GM23248 (cell line): Measurements from ENCODE around the gene P2RY2. TPM values are rescaled to one million over a fixed set of nuclear protein-coding genes. Genes with fewer than 3 reads are reported as not detected.

Source experiments
- DNase-seq: peaks from one replicate; pipeline ENCODE4 v3.0.0-alpha.2; 2015
- H2AFZ ChIP-seq: fragments of 200-600 bp; sonication (generic); 2 replicates; pipeline ENCODE4 v1.6.1; 2016; ENCODE audit warnings: antibody characterized with exemption
- H3F3A ChIP-seq: fragments of 200-600 bp; sonication (generic); 2 replicates; pipeline ENCODE4 v1.6.1; 2016; ENCODE audit warnings: mild to moderate bottlenecking, antibody characterized with exemption, mixed run types; ENCODE audit not compliant: insufficient read depth
- H3K27ac ChIP-seq: fragments of 200-600 bp; sonication (generic); 2 replicates; pipeline ENCODE4 v1.5.1; 2016; ENCODE audit warnings: mild to moderate bottlenecking
- H3K27me3 ChIP-seq: fragments of 200-600 bp; sonication (generic); replicated peaks from 2 replicates; pipeline ENCODE4 v1.6.1; 2016; ENCODE audit warnings: mild to moderate bottlenecking; ENCODE audit not compliant: insufficient read depth
- H3K36me3 ChIP-seq: fragments of 200-600 bp; sonication (generic); 2 replicates; pipeline ENCODE4 v1.6.1; 2016; ENCODE audit warnings: low read depth, mild to moderate bottlenecking
- H3K4me1 ChIP-seq: fragments of 200-600 bp; sonication (generic); 2 replicates; pipeline ENCODE4 v1.6.1; 2016; ENCODE audit warnings: mild to moderate bottlenecking; ENCODE audit not compliant: insufficient read depth
- H3K4me2 ChIP-seq: fragments of 200-600 bp; sonication (generic); one replicate; pipeline ENCODE4 v1.6.1; 2016; ENCODE audit warnings: mild to moderate bottlenecking; ENCODE audit not compliant: unreplicated experiment
- H3K4me3 ChIP-seq: fragments of 200-600 bp; sonication (generic); 2 replicates; pipeline ENCODE4 v1.5.1; 2016; ENCODE audit warnings: mild to moderate bottlenecking
- H3K79me2 ChIP-seq: fragments of 200-600 bp; sonication (generic); 2 replicates; pipeline ENCODE4 v1.6.1; 2016; ENCODE audit warnings: mild to moderate bottlenecking; ENCODE audit not compliant: insufficient read depth
- H3K9ac ChIP-seq: fragments of 200-600 bp; sonication (generic); 2 replicates; pipeline ENCODE4 v1.6.1; 2016; ENCODE audit warnings: mild to moderate bottlenecking
- H3K9me2 ChIP-seq: fragments of 200-600 bp; sonication (generic); 2 replicates; pipeline ENCODE4 v1.6.1; 2016; ENCODE audit warnings: mixed run types, mild to moderate bottlenecking, moderate library complexity; ENCODE audit not compliant: insufficient read depth
- H3K9me3 ChIP-seq: fragments of 200-600 bp; sonication (generic); one replicate; pipeline ENCODE4 v1.6.1; 2017; ENCODE audit warnings: low read depth
- H4K20me1 ChIP-seq: fragments of 200-600 bp; sonication (generic); 2 replicates; pipeline ENCODE4 v1.6.0; 2016; ENCODE audit not compliant: insufficient read depth
- EZH2 ChIP-seq: fragments of 200-600 bp; sonication (generic); IDR thresholded peaks from 2 replicates; pipeline ENCODE4 v1.6.1; 2018; ENCODE audit warnings: antibody characterized with exemption, mild to moderate bottlenecking; ENCODE audit not compliant: insufficient read depth, poor library complexity, severe bottlenecking
- EZH2phosphoT487 ChIP-seq: fragments of 200-600 bp; sonication (generic); IDR thresholded peaks from 2 replicates; pipeline ENCODE4 v1.6.1; 2018; ENCODE audit warnings: antibody characterized with exemption, moderate library complexity, mild to moderate bottlenecking, low read depth; ENCODE audit not compliant: insufficient read depth
- WGBS, 2 experiments: methylation state at CpG; one replicate each; pipeline ENCODE4 v1.1.6; 2015 to 2017; ENCODE audit warnings: low lambda C conversion rate in 2 of 2, low coverage in 1 of 2; ENCODE audit errors: missing lambda C conversion rate in 2 of 2; 5-methylcytosine and 5-hydroxymethylcytosine counted together
- in situ Hi-C: fragments of 300-500 bp; cut with MboI; formaldehyde crosslinking; loops from 2 replicates; pipeline ENCODE4 v1.15.0; 2020
- polyA plus RNA-seq: library from polyadenylated mRNA; unstranded; fragments of >200 nt; fragmentation: Nextera tagmentation; extraction: Ambion mirVana; gene quantifications from 2 replicates; pipeline ENCODE4 v1.2.1, GENCODE V29; 2016
- total RNA-seq: library from RNA; depleted of rRNA; stranded (reverse); fragments of >200 nt; shearing (Covaris generic); gene quantifications from 2 replicates; pipeline ENCODE4 v1.2.3, GENCODE V29; 2014

The P2RY2 gene
- total and polyA plus RNA-seq, 2 experiments from 2014 or later: not detected

DNA sequence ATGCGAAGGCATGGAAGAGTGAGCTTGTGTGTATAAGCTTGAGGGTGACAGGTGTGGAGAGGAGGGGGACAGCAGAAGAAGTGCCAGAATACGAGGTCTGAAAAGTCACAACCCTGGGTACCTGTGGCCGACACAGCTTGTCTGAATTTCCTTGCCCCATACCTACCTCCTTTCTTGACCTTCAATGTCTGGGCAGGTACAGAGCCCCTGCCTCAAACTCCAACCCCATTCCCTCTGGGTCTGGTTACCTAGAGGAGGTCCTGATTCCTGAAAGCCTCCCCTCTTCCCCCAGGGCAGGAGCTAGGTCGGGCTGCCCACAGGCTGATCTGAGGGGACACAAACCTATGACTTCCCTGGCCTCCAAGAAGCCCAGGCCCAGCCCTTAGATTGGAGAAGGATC lies 39.4 kb upstream of the P2RY2 start:
- no peaks in the 10 kb centered on the region for H3K36me3 ChIP-seq
- TF ChIP-seq EZH2phosphoT487: no peak
- no peak for TF ChIP-seq EZH2

DNA sequence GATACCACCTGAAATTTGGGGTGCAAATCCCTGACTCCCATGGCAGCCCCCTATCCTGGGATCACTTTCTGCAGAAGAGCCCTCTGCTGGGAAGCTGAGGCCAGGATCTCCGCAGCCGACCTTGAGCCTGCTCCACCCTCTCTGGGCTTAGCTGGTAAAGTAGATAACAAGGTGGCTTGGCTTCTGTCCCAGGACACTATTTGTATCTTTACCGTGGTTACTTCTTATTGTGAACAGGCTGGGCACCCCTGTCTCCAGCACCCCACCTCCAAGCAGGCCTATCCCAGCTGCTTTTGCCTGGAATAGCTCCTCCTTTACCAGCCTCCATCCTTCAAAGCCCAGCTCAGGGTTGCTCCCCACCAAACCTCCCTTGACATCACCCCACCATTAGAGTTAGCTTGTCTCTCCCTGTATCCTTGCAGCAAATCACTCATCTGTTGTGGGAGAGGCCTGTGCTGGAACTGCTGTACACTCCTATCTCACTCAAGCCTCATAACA lies 35.2 kb upstream of the P2RY2 start:
- H3K27ac ChIP-seq: no peak overlapping the region
- peaks cover 24% of the 10 kb centered on the region; the same call in 1 of the 2 replicates for H3F3A ChIP-seq
- no peak overlapping the region for H2AFZ ChIP-seq
- TF ChIP-seq EZH2phosphoT487: no peak
- no peak for TF ChIP-seq EZH2
- no peaks in the 10 kb centered on the region for H3K79me2 ChIP-seq
- in situ Hi-C loops: loop anchor here (10.0 kb wide), 1 partner anchor 102 kb away; no protein-coding TSS in a partner anchor
- 64 to 69% methylated on average over 3 of the region's 3 CpGs for WGBS, 2 experiments
- H3K4me3 ChIP-seq: no peak overlapping the region
- H3K9ac ChIP-seq: no peak overlapping the region
- H3K4me1 ChIP-seq: peaks cover 15% of the 10 kb centered on the region
- H3K9me2 ChIP-seq: no peaks in the 10 kb centered on the region
- DNase-seq: no peak
- H3K36me3 ChIP-seq: no peaks in the 10 kb centered on the region
- no peaks in the 10 kb centered on the region for H4K20me1 ChIP-seq
- no peak overlapping the region for H3K4me2 ChIP-seq
- no peaks in the 10 kb centered on the region for H3K27me3 ChIP-seq
- no peaks in the 10 kb centered on the region for H3K9me3 ChIP-seq

More for the DNA sequence above, 39.4 kb upstream of the P2RY2 start:
- H3K4me3 ChIP-seq: no peak overlapping the region
- H3K27ac ChIP-seq: no peak overlapping the region
- H3K9me3 ChIP-seq: no peaks in the 10 kb centered on the region
- no peaks in the 10 kb centered on the region for H3K9me2 ChIP-seq
- no peak overlapping the region for H3K4me2 ChIP-seq
- 66% methylated on average over 4 of the region's 4 CpGs for WGBS, 2 experiments
- no peak for DNase-seq
- no peak overlapping the region for H2AFZ ChIP-seq
- H3K9ac ChIP-seq: no peak overlapping the region
- no peaks in the 10 kb centered on the region for H3K79me2 ChIP-seq
- H3F3A ChIP-seq: no peaks in the 10 kb centered on the region
- peaks cover 7% of the 10 kb centered on the region for H3K4me1 ChIP-seq
- no peaks in the 10 kb centered on the region for H4K20me1 ChIP-seq
- H3K27me3 ChIP-seq: no peaks in the 10 kb centered on the region
- in situ Hi-C loops: loop anchor here (10.0 kb wide), 1 partner anchor 344 kb away; no protein-coding TSS in a partner anchor

GRCh38 chr11:73184953-73185671 lies 33.0 kb upstream of the P2RY2 start:
- Histone ChIP-seq H3F3A (peaks cover 24% of the 10 kb centered on the region; the same call in 1 of the 2 replicates), H2AFZ (peak overlapping the region; percentile 48), H3K4me3 (no peak overlapping the region), H3K9me2 (no peaks in the 10 kb centered on the region), H3K4me1 (peaks cover 15% of the 10 kb centered on the region), H3K79me2 (no peaks in the 10 kb centered on the region), H3K36me3 (no peaks in the 10 kb centered on the region), H3K4me2 (peak overlapping the region; percentile 67), H3K27me3 (no peaks in the 10 kb centered on the region), H3K9me3 (no peaks in the 10 kb centered on the region), H4K20me1 (no peaks in the 10 kb centered on the region), H3K27ac (peak overlapping the region; percentile 72), H3K9ac (peak overlapping the region; percentile 48)
- no peak for TF ChIP-seq EZH2phosphoT487
- TF ChIP-seq EZH2: no peak
- 33 to 34% methylated on average over 18 of the region's 18 CpGs for WGBS, 2 experiments
- in situ Hi-C loops: loop anchor here (10.0 kb wide), 1 partner anchor 100 kb away; no protein-coding TSS in a partner anchor
- peak; percentile 88 for DNase-seq

DNA sequence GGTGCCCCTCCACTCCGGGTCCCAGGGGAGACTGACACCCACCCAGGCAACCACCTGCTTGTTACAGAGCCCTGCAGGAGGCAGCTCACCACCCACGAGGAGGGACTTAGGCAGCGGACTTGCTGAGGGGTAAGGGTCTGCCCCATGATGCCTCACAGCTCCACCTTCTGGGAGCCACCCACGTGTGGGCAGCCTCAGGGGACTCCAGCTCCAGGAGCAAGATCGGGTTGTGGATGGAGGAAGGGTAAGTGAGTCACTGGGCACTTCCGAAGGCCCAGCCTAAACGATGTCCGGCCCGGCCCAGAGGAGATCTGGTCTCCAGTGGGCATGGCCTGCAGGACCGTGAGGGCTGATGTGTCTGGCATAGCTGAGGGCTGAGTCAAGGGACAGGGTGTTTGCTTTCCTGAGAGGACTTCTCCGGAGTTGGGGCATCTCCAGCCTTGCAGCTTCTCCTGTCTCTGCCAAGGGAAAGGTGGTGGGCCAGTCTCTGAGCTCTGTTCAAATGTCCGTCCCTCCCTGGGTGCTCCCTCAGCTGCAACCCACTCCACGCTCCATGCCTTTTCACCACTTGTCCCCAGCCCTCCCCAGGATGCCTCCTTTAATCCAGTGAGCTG lies 32.3 kb upstream of the P2RY2 start:
- no peaks in the 10 kb centered on the region for H3K79me2 ChIP-seq
- no peaks in the 10 kb centered on the region for H3K9me3 ChIP-seq
- H2AFZ ChIP-seq: peak overlapping the region; percentile 72
- peaks cover 15% of the 10 kb centered on the region for H3K4me1 ChIP-seq
- H3K4me3 ChIP-seq: no peak overlapping the region
- H3K27me3 ChIP-seq: no peaks in the 10 kb centered on the region
- H4K20me1 ChIP-seq: no peaks in the 10 kb centered on the region
- no peaks in the 10 kb centered on the region for H3K36me3 ChIP-seq
- H3K9me2 ChIP-seq: no peaks in the 10 kb centered on the region
- 30 to 31% methylated on average over 13 of the region's 13 CpGs for WGBS, 2 experiments
- H3K4me2 ChIP-seq: peak overlapping the region; percentile 67
- in situ Hi-C loops: loop anchor here (10.0 kb wide), 1 partner anchor 99 kb away; no protein-coding TSS in a partner anchor
- peak overlapping the region; percentile 72 for H3K27ac ChIP-seq
- peak overlapping the region; percentile 48 for H3K9ac ChIP-seq
- TF ChIP-seq EZH2 (no peak), EZH2phosphoT487 (no peak)
- H3F3A ChIP-seq: peaks cover 24% of the 10 kb centered on the region; the same call in 1 of the 2 replicates
- peak; percentile 97 for DNase-seq
